HG03520 (cell line): Measurements from ENCODE around the gene NFIA.
A peak's percentile ranks its signal among the peaks of the same experiment; 100 is the strongest.
"Not testable (repeated sequence)": the region's sequence is repeated elsewhere in the genome, so short reads cannot be mapped to it uniquely, and the experiment has no call there.

Experiments
- ATAC-seq: cut with Tn5 transposase; IDR thresholded peaks from one replicate; pipeline ENCODE4 v1.9.1; 2021; ENCODE audit warnings: mild to moderate bottlenecking, moderate library complexity; ENCODE audit not compliant: unreplicated experiment

Gene NFIA

GRCh38 chr1:61058483-61059245, 23.7 kb upstream of the NFIA start:
- no peak for ATAC-seq

- ATAC-seq = not testable (repeated sequence)
These were observed 20.8 kb upstream of the NFIA start for GRCh38 chr1:61061601-61062000.

GRCh38 chr1:61064673-61065072, 17.7 kb upstream of the NFIA start:
- ATAC-seq = no peak

GRCh38 chr1:61067446-61068019, 14.8 kb upstream of the NFIA start:
- ATAC-seq = no peak

- ATAC-seq = no peak
These were observed 12.3 kb upstream of the NFIA start for GRCh38 chr1:61070054-61070453.

- no peak for ATAC-seq
These were observed 10.9 kb upstream of the NFIA start for GRCh38 chr1:61071205-61072130.

GRCh38 chr1:61073871-61074270, 8.5 kb upstream of the NFIA start:
- no peak for ATAC-seq

- ATAC-seq = not testable (repeated sequence)
These were observed 6.5 kb upstream of the NFIA start for GRCh38 chr1:61075833-61076232.

- peak; percentile 80 for ATAC-seq
These were observed 5.4 kb upstream of the NFIA start for GRCh38 chr1:61076728-61077675.

- peak; percentile 50 for ATAC-seq
These were observed 4.5 kb upstream of the NFIA start for GRCh38 chr1:61077676-61078541.

GRCh38 chr1:61078618-61079295, 3.6 kb upstream of the NFIA start:
- ATAC-seq = no peak

GRCh38 chr1:61079296-61079897, 3.0 kb upstream of the NFIA start:
- no peak for ATAC-seq

GRCh38 chr1:61079898-61080336, 2.4 kb upstream of the NFIA start:
- no peak for ATAC-seq

- ATAC-seq = no peak
These were observed 1.8 kb upstream of the NFIA start for GRCh38 chr1:61080413-61081143.

- ATAC-seq = no peak
These were observed 1.1 kb upstream of the NFIA start for GRCh38 chr1:61081144-61081685.

- ATAC-seq = no peak
These were observed 563 bp upstream of the NFIA start for GRCh38 chr1:61081686-61082310.
